CD4-positive, alpha-beta T cell treated with Interleukin-4 for 1 hour (primary cell): ENCODE results near the gene PTCH2.
A peak's percentile ranks its signal among the peaks of the same experiment; 100 is the strongest.
"Not testable (repeated sequence)": the region's sequence is repeated elsewhere in the genome, so short reads cannot be mapped to it uniquely, and the experiment has no call there.

Experiments
- DNase-seq, 2 donors: peaks; one replicate each; pipeline ENCODE4 v3.0.0-alpha.2; 2020 to 2022

The PTCH2 gene

DNA sequence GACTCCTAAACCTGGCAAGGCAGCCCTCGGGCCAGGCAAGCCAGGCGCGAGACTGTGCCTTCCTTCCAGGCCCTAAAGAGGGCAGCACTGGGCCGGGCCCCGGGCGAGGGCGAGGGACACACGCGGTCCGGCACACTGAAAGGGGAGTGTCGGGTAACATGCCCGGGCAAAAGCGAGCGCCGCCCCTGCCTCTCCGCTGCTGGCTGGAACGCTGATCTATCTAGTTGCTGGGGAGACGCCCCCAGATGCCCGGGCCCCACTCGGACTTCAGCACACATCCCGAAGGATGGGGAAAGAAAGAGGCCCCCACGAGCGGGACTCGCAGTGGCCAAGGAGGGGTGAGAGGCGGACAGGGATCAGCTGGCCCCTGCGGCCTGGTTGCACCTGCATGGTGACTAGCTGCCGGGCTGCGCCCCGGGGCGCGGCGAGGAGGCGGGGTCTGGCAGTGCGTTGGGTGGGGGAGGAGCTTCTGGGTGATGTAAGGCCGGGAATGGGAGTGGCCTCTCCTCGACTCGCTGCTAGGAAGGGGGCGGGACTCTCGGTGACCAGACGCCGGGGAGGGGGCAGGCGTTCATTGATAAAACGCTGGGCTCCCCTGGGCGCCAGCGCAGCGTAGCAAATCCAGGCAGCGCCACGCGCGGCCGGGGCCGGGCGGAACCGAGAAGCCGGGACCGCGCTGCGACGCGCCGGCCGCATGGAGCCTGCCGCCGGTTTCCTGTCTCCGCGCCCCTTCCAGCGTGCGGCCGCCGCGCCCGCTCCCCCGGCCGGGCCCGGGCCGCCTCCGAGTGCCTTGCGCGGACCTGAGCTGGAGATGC lies 43.1 kb downstream of the PTCH2 start, which contains the start of gene PLK3:
Gene PLK3 (plus strand): TSS at position 608 of the 815 bp plus-strand sequence. CDS start 87 bp downstream, at position 695.
- peak; percentile 99 for DNase-seq

- no peak for DNase-seq
Observed at GRCh38 chr1:44798481-44799365, 44.3 kb downstream of the PTCH2 start.

GRCh38 chr1:44797886-44798285 lies 45.2 kb downstream of the PTCH2 start:
- DNase-seq, result not testable (repeated sequence)

DNA sequence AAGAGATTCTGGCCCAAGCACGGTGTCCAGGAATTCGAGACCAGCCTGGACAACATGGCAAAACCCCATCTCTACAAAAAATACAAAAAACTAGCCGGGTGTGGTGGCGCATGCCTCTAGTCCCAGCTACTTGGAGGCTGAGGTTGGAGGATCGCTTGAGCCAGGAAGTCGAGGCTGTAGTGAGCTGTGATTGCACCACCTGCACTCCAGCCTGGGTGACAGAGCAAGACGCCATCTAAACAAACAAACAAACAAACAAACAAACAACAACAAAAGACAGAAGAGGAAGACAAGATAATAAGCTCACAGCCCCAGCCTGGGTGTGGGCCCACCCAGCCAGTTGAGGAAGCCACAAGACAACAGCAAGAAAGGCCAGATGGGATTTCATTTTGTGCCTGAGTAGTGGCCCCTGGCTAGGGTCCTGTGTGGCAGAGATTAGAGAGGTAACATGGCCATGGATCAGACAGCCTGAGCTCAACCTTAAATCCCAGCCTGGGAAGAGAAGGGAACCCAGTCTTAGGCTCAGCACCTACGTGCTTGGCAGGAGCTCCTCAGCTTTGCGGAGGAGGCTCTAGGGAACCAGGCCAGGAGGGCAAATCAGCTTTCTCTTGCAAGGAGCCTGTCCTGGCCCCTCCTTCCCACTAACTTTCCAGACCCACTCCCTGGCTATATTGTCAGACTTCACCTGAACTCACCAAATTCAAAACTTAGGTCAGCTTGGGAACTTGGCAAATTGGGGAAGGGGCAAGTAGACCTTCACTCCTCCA lies 50.1 kb downstream of the PTCH2 start:
- DNase-seq, result no peak

GRCh38 chr1:44790968-44791801 lies 51.9 kb downstream of the PTCH2 start:
- DNase-seq, result no peak

GRCh38 chr1:44788120-44788860 lies 54.8 kb downstream of the PTCH2 start, which contains the start of gene BEST4:
BEST4 (minus strand) TSS chr1:44788170; CDS start chr1:44787705, 465 bp downstream.
- DNase-seq, result no peak

- no peak for DNase-seq
Observed at GRCh38 chr1:44787506-44787905, 55.5 kb downstream of the PTCH2 start.

GRCh38 chr1:44786841-44787426 lies 56.1 kb downstream of the PTCH2 start:
- DNase-seq, result no peak

- peak; percentile 78 to 82 for DNase-seq
Observed at GRCh38 chr1:44786138-44786840, 56.8 kb downstream of the PTCH2 start.

GRCh38 chr1:44785501-44786137 lies 57.4 kb downstream of the PTCH2 start:
- no peak for DNase-seq

- no peak for DNase-seq
Observed at GRCh38 chr1:44785029-44785380, 58.0 kb downstream of the PTCH2 start.

GRCh38 chr1:44784094-44785028 lies 58.7 kb downstream of the PTCH2 start:
- peak in 1 of 2 donors; percentile 41 for DNase-seq

GRCh38 chr1:44783697-44784093 lies 59.4 kb downstream of the PTCH2 start:
- no peak for DNase-seq

GRCh38 chr1:44780583-44781121 lies 62.4 kb downstream of the PTCH2 start:
- DNase-seq, result no peak

DNA sequence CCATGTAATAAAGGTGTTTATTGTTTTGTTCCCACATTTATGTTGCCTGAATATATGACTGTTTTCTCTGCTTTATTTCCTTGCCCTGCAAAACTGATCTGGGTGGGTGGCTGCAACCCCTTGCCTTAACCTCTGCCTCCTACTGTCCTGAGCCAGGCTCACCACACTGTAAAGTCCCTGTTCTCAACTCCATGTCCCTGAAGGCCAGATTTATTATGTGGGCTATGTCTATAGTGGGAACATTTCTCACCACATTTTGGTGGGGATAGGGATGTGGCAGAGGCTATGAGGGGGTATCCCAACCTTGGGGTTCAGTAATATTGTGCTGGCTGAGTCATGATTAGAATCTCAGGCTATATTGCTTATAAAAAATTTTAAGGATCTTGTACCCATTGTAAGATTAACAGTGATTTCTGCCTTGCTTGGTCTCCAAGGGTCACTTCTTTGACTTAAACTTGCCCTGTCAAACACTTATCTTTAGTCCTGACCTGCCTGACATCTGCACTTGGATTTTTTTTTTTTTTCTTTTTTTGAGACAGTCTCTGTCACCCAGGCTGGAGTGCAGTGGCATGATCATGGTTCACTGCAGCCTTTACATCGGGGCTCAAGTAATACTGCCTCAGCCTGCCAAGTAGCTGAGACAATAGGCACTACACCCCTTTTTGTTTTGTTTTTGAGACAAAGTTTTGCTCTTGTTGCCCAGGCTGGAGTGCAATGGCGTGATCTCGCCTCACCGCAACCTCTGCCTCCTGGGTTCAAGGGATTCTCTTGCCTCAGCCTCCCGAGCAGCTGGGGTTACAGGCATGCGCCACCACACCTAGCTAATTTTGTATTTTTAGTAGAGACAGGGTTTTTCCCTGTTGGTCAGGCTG lies 64.1 kb downstream of the PTCH2 start:
- no peak for DNase-seq

- no peak for DNase-seq
Observed at GRCh38 chr1:44777969-44778635, 65.0 kb downstream of the PTCH2 start.

- DNase-seq, result no peak
Observed at GRCh38 chr1:44777547-44777946, 65.5 kb downstream of the PTCH2 start.
